GM18499 (cell line): ENCODE results near the gene NELFCD.
"Not testable (repeated sequence)": the region's sequence is repeated elsewhere in the genome, so short reads cannot be mapped to it uniquely, and the experiment has no call there.

Experiments used
- ATAC-seq: cut with Tn5 transposase; IDR thresholded peaks from one replicate; pipeline ENCODE4 v1.9.1; 2021; ENCODE audit warnings: moderate number of reproducible peaks; ENCODE audit not compliant: insufficient read depth, unreplicated experiment

NELFCD gene

GRCh38 chr20:59006167-59006863, 25.3 kb downstream of the NELFCD start:
- ATAC-seq = no peak

- no peak for ATAC-seq
Measured at GRCh38 chr20:59006864-59007664, 26.0 kb downstream of the NELFCD start, which contains the start of gene CTSZ. CTSZ (minus strand) TSS chr20:59007254; CDS start chr20:59007128, 126 bp downstream.

- ATAC-seq = peak; percentile 25
Measured at GRCh38 chr20:59007665-59008511, 26.8 kb downstream of the NELFCD start.

- no peak for ATAC-seq
Measured at GRCh38 chr20:59008715-59009336, 27.8 kb downstream of the NELFCD start.

GRCh38 chr20:59010321-59010994, 29.4 kb downstream of the NELFCD start:
- no peak for ATAC-seq

- no peak for ATAC-seq
Measured at GRCh38 chr20:59010995-59011873, 30.2 kb downstream of the NELFCD start.

GRCh38 chr20:59011874-59012157, 30.8 kb downstream of the NELFCD start:
- not testable (repeated sequence) for ATAC-seq

- no peak for ATAC-seq
Measured at GRCh38 chr20:59013031-59013951, 32.2 kb downstream of the NELFCD start.

GRCh38 chr20:59013959-59014608, 33.0 kb downstream of the NELFCD start:
- ATAC-seq = no peak

- ATAC-seq = no peak
Measured at GRCh38 chr20:59014680-59015389, 33.8 kb downstream of the NELFCD start.

- no peak for ATAC-seq
Measured at GRCh38 chr20:59015411-59015810, 34.4 kb downstream of the NELFCD start.

GRCh38 chr20:59015812-59016711, 35.0 kb downstream of the NELFCD start:
- no peak for ATAC-seq

GRCh38 chr20:59016795-59017492, 35.9 kb downstream of the NELFCD start:
- ATAC-seq = no peak

GRCh38 chr20:59017493-59018231, 36.6 kb downstream of the NELFCD start:
- ATAC-seq = no peak

- no peak for ATAC-seq
Measured at GRCh38 chr20:59018817-59019216, 37.8 kb downstream of the NELFCD start.
